Activated T-helper 2 cell treated with anti-CD3 and anti-CD28 coated beads, Interferon-gamma antibody, Interleukin-2, Interleukin-4, amounts not matched to agents 10 μg/mL and 5 μg/mL and 100 μg/mL, durations not matched to agents 14 hours and 24 hours and 36 hours (primary cell): Measurements from ENCODE around the gene RAB38. TPM values are rescaled to one million over a fixed set of nuclear protein-coding genes. Genes with fewer than 3 reads are reported as not detected.
A peak's percentile ranks its signal among the peaks of the same experiment; 100 is the strongest.

Experiments used
- DNase-seq: peaks from one replicate; pipeline ENCODE4 v3.0.0; 2021; ENCODE audit warnings: low spot score
- H3K27ac Mint-ChIP-seq: one replicate; pipeline ENCODE4 v1.8.0; 2021; ENCODE audit warnings: mixed read lengths
- H3K27me3 Mint-ChIP-seq: one replicate; pipeline ENCODE4 v1.8.0; 2021; ENCODE audit warnings: low read depth, mixed read lengths
- H3K36me3 Mint-ChIP-seq: one replicate; pipeline ENCODE4 v1.8.0; 2021; ENCODE audit warnings: low read depth, mixed read lengths
- H3K4me1 Mint-ChIP-seq: one replicate; pipeline ENCODE4 v1.8.0; 2021; ENCODE audit warnings: low read depth, mixed read lengths
- H3K4me3 Mint-ChIP-seq: one replicate; pipeline ENCODE4 v1.8.0; 2021; ENCODE audit warnings: low read depth, mild to moderate bottlenecking, moderate library complexity, mixed read lengths
- H3K9me3 Mint-ChIP-seq: one replicate; pipeline ENCODE4 v1.8.0; 2021; ENCODE audit warnings: mixed read lengths
- intact Hi-C: fragments of 100-400 bp; cut with micrococcal nuclease; formaldehyde crosslinking; loops from one replicate; pipeline ENCODE4 v1.15.1; 2023
- total RNA-seq: library from RNA; stranded (reverse); gene quantifications from 2 replicates; pipeline ENCODE4 v1.2.3, GENCODE V29; 2022

The RAB38 gene
- total RNA-seq, 1 donor from 2014 or later: 2.0 TPM

DNA sequence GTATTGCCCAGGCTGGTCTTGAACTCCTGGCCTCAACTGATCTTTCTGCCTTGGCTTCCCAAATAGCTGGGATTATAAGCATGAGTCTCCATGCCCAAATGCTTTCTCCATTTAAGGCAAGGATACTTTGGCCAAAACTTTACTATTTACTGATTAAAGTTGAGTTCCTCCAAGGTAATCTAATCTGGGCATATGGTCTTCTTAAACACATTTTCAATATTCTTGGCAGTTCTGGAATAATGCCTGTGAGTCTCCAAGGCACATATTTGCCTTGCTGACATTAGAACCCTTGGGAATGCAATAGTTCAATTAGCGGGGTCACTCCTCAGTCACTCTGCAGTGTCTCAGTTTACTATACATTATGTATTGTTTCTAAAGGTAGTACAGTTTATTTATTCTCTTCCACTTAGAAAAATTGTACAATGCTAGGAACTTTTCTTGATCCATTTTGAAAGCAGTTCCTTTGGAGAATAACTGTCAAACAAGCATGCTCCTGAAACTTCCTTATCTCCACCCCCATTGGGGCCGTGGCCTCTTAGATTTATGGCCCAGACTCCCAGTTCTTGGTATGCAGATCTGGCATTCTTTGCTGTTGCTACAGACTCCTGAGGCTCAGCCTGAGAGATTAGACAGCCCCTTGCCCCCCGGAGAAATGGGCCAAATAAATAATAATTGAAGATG, 13.1 kb upstream of the RAB38 start:
- Mint-ChIP-seq H3K4me1 (no peaks in the 10 kb centered on the region), H3K27me3 (peaks cover 24% of the 10 kb centered on the region), H3K9me3 (no peaks in the 10 kb centered on the region), H3K4me3 (no peak overlapping the region), H3K36me3 (no peaks in the 10 kb centered on the region), H3K27ac (no peak overlapping the region)
- DNase-seq: no peak
- intact Hi-C loops: no loop called here

DNA sequence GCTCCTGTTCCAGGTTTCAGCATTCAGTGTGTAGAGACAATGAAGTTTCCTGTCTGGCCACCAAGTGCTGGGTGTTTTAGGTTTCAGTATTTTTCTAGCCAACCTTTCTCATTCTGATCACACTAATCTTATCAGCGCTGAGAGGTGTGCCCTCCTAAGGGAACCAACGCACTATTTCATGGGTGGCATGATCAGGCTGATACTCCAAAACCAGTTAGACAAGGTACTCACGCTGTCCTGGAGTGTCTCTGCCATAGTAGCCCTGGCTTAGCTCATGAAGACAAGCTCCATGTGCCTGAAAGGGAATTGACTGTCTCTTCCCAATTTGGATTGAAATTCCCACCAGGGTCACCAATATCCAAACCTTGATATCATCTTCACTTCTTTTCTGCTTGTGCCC, 8.0 kb upstream of the RAB38 start:
- H3K9me3 Mint-ChIP-seq: no peaks in the 10 kb centered on the region
- no peak overlapping the region for H3K4me3 Mint-ChIP-seq
- intact Hi-C loops: no loop called here
- DNase-seq: no peak
- peaks cover 43% of the 10 kb centered on the region for H3K27me3 Mint-ChIP-seq
- no peaks in the 10 kb centered on the region for H3K36me3 Mint-ChIP-seq
- H3K4me1 Mint-ChIP-seq: peaks cover 24% of the 10 kb centered on the region
- H3K27ac Mint-ChIP-seq: no peak overlapping the region

DNA sequence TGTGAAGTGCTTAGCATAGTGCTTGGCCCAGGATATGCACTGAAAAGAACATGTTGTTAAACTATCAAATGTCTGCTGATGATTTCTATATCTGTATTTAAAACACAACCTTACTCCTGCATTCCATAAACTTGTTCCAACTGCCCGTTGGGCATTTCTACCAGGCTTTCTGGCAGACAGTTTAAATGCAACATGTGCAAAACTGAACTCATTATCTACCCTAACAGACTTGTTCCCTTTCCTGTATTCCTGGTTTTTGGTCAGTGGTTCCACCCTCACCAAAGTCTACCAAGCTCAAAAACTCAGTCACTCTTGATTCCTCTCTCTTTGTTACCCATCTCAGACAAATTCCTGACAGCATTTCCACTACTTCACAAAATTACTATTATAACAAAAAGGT, 6.5 kb upstream of the RAB38 start:
- Mint-ChIP-seq H3K27me3 (peaks cover 49% of the 10 kb centered on the region), H3K4me1 (peaks cover 32% of the 10 kb centered on the region), H3K27ac (no peak overlapping the region), H3K4me3 (no peak overlapping the region), H3K36me3 (no peaks in the 10 kb centered on the region), H3K9me3 (no peaks in the 10 kb centered on the region)
- intact Hi-C loops: loop anchor here (2.0 kb wide), 1 partner anchor 239 kb away; no protein-coding TSS in a partner anchor
- DNase-seq: no peak

GRCh38 chr11:88179971-88180629, 4.9 kb upstream of the RAB38 start:
- no peak overlapping the region for H3K4me3 Mint-ChIP-seq
- peaks cover 35% of the 10 kb centered on the region for H3K4me1 Mint-ChIP-seq
- H3K36me3 Mint-ChIP-seq: no peaks in the 10 kb centered on the region
- DNase-seq: no peak
- peaks cover 46% of the 10 kb centered on the region for H3K27me3 Mint-ChIP-seq
- no peak overlapping the region for H3K27ac Mint-ChIP-seq
- intact Hi-C loops: loop anchor here (2.0 kb wide), 6 partner anchors 15 to 365 kb away; no protein-coding TSS in a partner anchor
- no peaks in the 10 kb centered on the region for H3K9me3 Mint-ChIP-seq

- peak; percentile 14 for DNase-seq
Observed at GRCh38 chr11:88179141-88179540, 3.9 kb upstream of the RAB38 start.

DNA sequence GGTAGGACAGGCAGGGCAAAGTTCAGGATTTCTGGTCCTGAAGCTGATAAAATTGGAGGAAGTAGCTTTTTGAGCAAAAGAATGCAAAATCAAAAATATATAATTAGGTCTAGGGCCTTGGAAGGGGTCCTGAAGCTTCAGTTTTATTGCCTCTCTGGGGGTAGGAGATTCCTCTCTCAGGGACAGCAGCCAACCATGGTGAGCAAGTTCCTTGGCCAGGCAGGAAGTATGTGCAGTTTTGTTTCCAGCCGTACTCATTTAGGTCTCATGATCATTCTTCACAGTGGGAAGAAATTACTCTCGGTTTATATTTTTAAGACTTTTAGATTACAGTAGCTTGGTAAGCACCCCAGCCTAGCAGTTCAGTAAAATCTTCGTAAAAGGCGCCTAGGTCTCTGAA, 2.9 kb upstream of the RAB38 start:
- no peak for DNase-seq
- intact Hi-C loops: loop anchor here (2.0 kb wide), 5 partner anchors 13 to 367 kb away; no protein-coding TSS in a partner anchor
- Mint-ChIP-seq H3K36me3 (no peaks in the 10 kb centered on the region), H3K27ac (no peak overlapping the region), H3K4me1 (peaks cover 53% of the 10 kb centered on the region), H3K9me3 (no peaks in the 10 kb centered on the region), H3K4me3 (no peak overlapping the region), H3K27me3 (peaks cover 35% of the 10 kb centered on the region)

More at GRCh38 chr11:88179141-88179540, 3.9 kb upstream of the RAB38 start:
- Mint-ChIP-seq H3K36me3 (no peaks in the 10 kb centered on the region), H3K4me1 (peaks cover 43% of the 10 kb centered on the region), H3K4me3 (no peak overlapping the region), H3K9me3 (no peaks in the 10 kb centered on the region), H3K27me3 (peaks cover 42% of the 10 kb centered on the region), H3K27ac (peak overlapping the region; percentile 85)
- intact Hi-C loops: loop anchor here (2.0 kb wide), 5 partner anchors 14 to 366 kb away; no protein-coding TSS in a partner anchor

GRCh38 chr11:88175569-88176075, 379 bp upstream of the RAB38 start:
- Mint-ChIP-seq H3K9me3 (no peaks in the 10 kb centered on the region), H3K4me3 (no peak overlapping the region), H3K36me3 (no peaks in the 10 kb centered on the region), H3K27me3 (peaks cover 17% of the 10 kb centered on the region), H3K4me1 (peaks cover 51% of the 10 kb centered on the region), H3K27ac (no peak overlapping the region)
- no peak for DNase-seq
- intact Hi-C loops: loop anchor here (2.0 kb wide), 1 partner anchor 161 kb away; the partner anchor contains the start of gene CTSC

DNA sequence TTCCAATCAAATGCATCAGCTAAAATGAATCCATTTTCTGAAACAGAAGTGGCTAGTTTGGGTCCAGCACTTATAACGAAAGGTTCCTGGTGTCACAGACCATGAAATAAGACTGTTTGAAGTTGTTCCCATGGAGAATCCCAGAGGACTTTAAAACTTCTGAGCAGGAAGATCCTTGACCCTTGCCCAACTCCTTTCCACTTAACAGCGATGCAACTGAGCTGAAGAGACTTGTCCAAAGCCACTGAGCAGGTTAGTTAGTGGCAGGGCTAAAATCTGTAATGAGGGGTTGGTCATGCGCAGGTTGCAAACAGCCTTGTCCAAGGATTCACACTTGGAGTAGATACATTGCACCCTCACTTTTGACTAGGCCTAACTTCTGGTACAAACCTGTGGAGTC, 1.3 kb downstream of the RAB38 start:
- DNase-seq: no peak
- H3K27me3 Mint-ChIP-seq: peaks cover 13% of the 10 kb centered on the region
- H3K4me3 Mint-ChIP-seq: peak overlapping the region; percentile 72
- H3K36me3 Mint-ChIP-seq: no peaks in the 10 kb centered on the region
- H3K27ac Mint-ChIP-seq: peak overlapping the region; percentile 47
- intact Hi-C loops: loop anchor here (2.0 kb wide), 1 partner anchor 163 kb away; the partner anchor contains the start of gene CTSC
- H3K9me3 Mint-ChIP-seq: no peaks in the 10 kb centered on the region
- peaks cover 35% of the 10 kb centered on the region for H3K4me1 Mint-ChIP-seq

DNA sequence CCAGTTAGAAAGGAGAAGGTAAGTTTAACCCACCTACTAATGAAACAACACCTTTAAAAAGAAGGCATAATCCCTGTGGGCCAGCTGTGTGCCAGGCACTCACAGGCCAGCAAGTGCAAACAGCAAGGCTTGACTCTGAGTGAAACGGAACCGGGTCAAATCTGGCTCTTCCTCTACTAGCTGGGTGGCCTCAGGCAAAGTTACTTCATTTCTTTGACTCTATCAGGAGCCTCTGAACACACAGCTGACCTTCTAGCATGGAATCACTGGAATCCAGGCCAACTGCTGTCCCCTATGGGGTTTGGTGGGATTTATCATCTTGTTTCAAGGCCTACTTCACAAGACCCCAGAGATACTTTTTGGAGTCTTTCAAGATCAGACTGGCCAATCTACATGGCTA, 3.3 kb downstream of the RAB38 start:
- peaks cover 24% of the 10 kb centered on the region for H3K4me1 Mint-ChIP-seq
- H3K9me3 Mint-ChIP-seq: no peaks in the 10 kb centered on the region
- H3K27ac Mint-ChIP-seq: no peak overlapping the region
- no peak for DNase-seq
- H3K36me3 Mint-ChIP-seq: no peaks in the 10 kb centered on the region
- intact Hi-C loops: no loop called here
- peaks cover 13% of the 10 kb centered on the region for H3K27me3 Mint-ChIP-seq
- no peak overlapping the region for H3K4me3 Mint-ChIP-seq

- DNase-seq: no peak
- H3K36me3 Mint-ChIP-seq: no peaks in the 10 kb centered on the region
- peaks cover 11% of the 10 kb centered on the region for H3K27me3 Mint-ChIP-seq
- H3K9me3 Mint-ChIP-seq: no peaks in the 10 kb centered on the region
- H3K4me3 Mint-ChIP-seq: no peak overlapping the region
- H3K4me1 Mint-ChIP-seq: peaks cover 24% of the 10 kb centered on the region
- intact Hi-C loops: no loop called here
- H3K27ac Mint-ChIP-seq: no peak overlapping the region
Observed at GRCh38 chr11:88170673-88171072, 4.6 kb downstream of the RAB38 start.

- H3K27me3 Mint-ChIP-seq: peaks cover 12% of the 10 kb centered on the region
- no peak overlapping the region for H3K27ac Mint-ChIP-seq
- no peaks in the 10 kb centered on the region for H3K9me3 Mint-ChIP-seq
- no peak for DNase-seq
- intact Hi-C loops: no loop called here
- no peaks in the 10 kb centered on the region for H3K36me3 Mint-ChIP-seq
- peaks cover 19% of the 10 kb centered on the region for H3K4me1 Mint-ChIP-seq
- H3K4me3 Mint-ChIP-seq: no peak overlapping the region
Observed at GRCh38 chr11:88169881-88170280, 5.4 kb downstream of the RAB38 start.

DNA sequence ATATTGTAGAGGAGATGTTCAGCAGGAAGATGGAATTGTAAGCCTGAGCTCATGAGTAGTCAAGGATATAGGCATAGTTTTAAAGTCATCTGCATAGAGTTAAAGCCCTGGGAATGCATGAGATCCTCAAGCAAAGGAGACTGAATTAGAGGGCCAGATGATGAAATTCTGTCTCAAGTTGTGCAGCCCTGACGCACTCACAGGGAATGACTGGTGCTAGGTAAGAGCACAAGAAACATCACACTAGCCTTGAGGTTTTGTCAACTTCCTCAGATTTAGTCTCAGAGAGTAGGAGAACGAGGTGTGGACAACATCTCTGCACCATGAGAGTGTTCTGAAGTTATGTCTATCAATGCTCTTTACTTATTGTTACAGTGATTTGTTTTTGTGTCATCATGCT, 5.8 kb downstream of the RAB38 start:
- DNase-seq: no peak
- Mint-ChIP-seq H3K4me1 (peaks cover 15% of the 10 kb centered on the region), H3K27ac (no peak overlapping the region), H3K36me3 (no peaks in the 10 kb centered on the region), H3K27me3 (peaks cover 12% of the 10 kb centered on the region), H3K4me3 (no peak overlapping the region), H3K9me3 (no peaks in the 10 kb centered on the region)
- intact Hi-C loops: no loop called here

DNA sequence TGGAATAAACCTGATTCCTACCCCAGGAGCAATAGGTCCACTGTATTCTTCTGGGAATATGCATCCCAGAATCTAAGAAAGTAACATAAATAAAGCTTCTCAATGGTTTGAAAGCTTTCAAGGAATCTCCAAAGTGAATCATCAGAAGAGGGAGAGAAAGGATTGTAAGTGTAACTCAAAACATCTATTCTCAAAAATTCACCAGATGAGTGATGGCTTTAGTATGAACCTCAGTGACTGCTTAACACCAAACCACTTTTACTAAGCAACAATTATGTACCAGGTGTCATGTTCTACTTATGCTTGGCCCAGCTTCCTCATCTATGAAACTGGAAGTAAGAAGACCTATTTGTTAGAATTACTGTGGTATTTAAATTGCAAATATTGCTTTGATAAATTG, 7.4 kb downstream of the RAB38 start:
- Mint-ChIP-seq H3K4me3 (no peak overlapping the region), H3K36me3 (no peaks in the 10 kb centered on the region), H3K27me3 (peaks cover 16% of the 10 kb centered on the region), H3K4me1 (peaks cover 2% of the 10 kb centered on the region), H3K9me3 (no peaks in the 10 kb centered on the region), H3K27ac (no peak overlapping the region)
- intact Hi-C loops: no loop called here
- DNase-seq: no peak
